T-cell (primary cell): Measurements from ENCODE around the gene CMC1. TPM values are rescaled to one million over a fixed set of nuclear protein-coding genes. Genes with fewer than 3 reads are reported as not detected.

ENCODE experiments used
- ATAC-seq, 4 experiments: fragments of 200-7000 bp in 3 of 4; fragments of 150-1000 bp in 1 of 4; cut with Tn5 transposase; replicated peaks in 1 of 4; 1 replicate in 3 of 4; 2 replicates in 1 of 4; pipeline ENCODE4 v1.10.0; 2021; ENCODE audit warnings: moderate library complexity in 3 of 4, mild to moderate bottlenecking in 2 of 4, moderate number of reproducible peaks in 1 of 4
- CTCF ChIA-PET, 2 donors: fragments of 300-600 bp; sonication (Branson Sonifier 250); formaldehyde crosslinking; loops; one replicate each; lab custom pipeline; 2022; ENCODE audit warnings: antibody characterized with exemption in 2 of 2; lab: Charles Lee
- POLR2A ChIA-PET, 2 donors: fragments of 300-600 bp; sonication (Branson Sonifier 250); formaldehyde crosslinking; loops; one replicate each; lab custom pipeline; 2022; ENCODE audit warnings: antibody characterized with exemption in 2 of 2; lab: Charles Lee
- DNase-seq, 35 experiments: peaks; one replicate each; pipeline versions ENCODE4 v3.0.0 to v3.0.0-alpha.2; 2013 to 2023
- H3K27ac ChIP-seq: one replicate; pipeline ENCODE4 v1.5.1; 2013; ENCODE audit warnings: low read length
- H3K27me3 ChIP-seq, 2 experiments: replicated peaks in 1 of 2; 1 replicate in 1 of 2; 2 replicates in 1 of 2; pipeline versions ENCODE4 v1.6.1 to v1.7.0; 2013; ENCODE audit warnings: low read length in 1 of 2, mixed read lengths in 1 of 2; ENCODE audit not compliant: control insufficient read depth in 2 of 2, insufficient read depth in 2 of 2; ENCODE audit errors: extremely low read depth in 1 of 2
- H3K36me3 ChIP-seq, 2 donors: 1 replicate in 1 of 2; 2 replicates in 1 of 2; pipeline versions ENCODE4 v1.6.1 to v1.7.0; 2013; ENCODE audit warnings: low read length in 1 of 2; ENCODE audit not compliant: control insufficient read depth in 2 of 2, insufficient read depth in 1 of 2; ENCODE audit errors: extremely low read depth in 1 of 2
- H3K4me1 ChIP-seq, 2 experiments: 1 replicate in 1 of 2; 2 replicates in 1 of 2; pipeline versions ENCODE4 v1.6.1 to v1.7.0; 2013; ENCODE audit warnings: low read length in 2 of 2, mixed read lengths in 1 of 2; ENCODE audit not compliant: insufficient read depth in 2 of 2, control insufficient read depth in 1 of 2; ENCODE audit errors: extremely low read depth in 1 of 2
- H3K4me3 ChIP-seq, 2 donors: 1 replicate in 1 of 2; 2 replicates in 1 of 2; pipeline versions ENCODE4 v1.5.1 to v1.7.0; 2013; ENCODE audit warnings: mild to moderate bottlenecking in 2 of 2, low read length in 1 of 2, moderate library complexity in 1 of 2; ENCODE audit not compliant: control insufficient read depth in 1 of 2; ENCODE audit errors: extremely low read depth in 1 of 2
- H3K9me3 ChIP-seq: 2 replicates; pipeline ENCODE4 v1.7.0; 2013
- H3K27ac Mint-ChIP-seq, 2 donors: one replicate each; pipeline ENCODE4 v1.8.0; 2020 to 2021; ENCODE audit warnings: mild to moderate bottlenecking in 2 of 2, mixed read lengths in 2 of 2
- H3K27me3 Mint-ChIP-seq, 2 donors: one replicate each; pipeline ENCODE4 v1.8.0; 2021 to 2022; ENCODE audit warnings: mixed read lengths in 2 of 2
- H3K36me3 Mint-ChIP-seq: one replicate; pipeline ENCODE4 v1.8.0; 2021; ENCODE audit warnings: mixed read lengths
- H3K4me1 Mint-ChIP-seq, 3 donors: one replicate each; pipeline ENCODE4 v1.8.0; 2020 to 2022; ENCODE audit warnings: mixed read lengths in 3 of 3, mild to moderate bottlenecking in 1 of 3
- H3K4me3 Mint-ChIP-seq, 3 donors: one replicate each; pipeline ENCODE4 v1.8.0; 2020 to 2022; ENCODE audit warnings: mild to moderate bottlenecking in 3 of 3, mixed read lengths in 3 of 3, moderate library complexity in 3 of 3
- H3K9me3 Mint-ChIP-seq, 3 donors: one replicate each; pipeline ENCODE4 v1.8.0; 2020 to 2022; ENCODE audit warnings: mixed read lengths in 3 of 3
- WGBS: methylation state at CpG from one replicate; pipeline ENCODE4 v1.1.5; 2013; ENCODE audit warnings: missing lambda C conversion rate; ENCODE audit not compliant: insufficient coverage; 5-methylcytosine and 5-hydroxymethylcytosine counted together
- total RNA-seq, 35 experiments: library from RNA in 6 of 35; stranded (reverse) in 6 of 35; fragments of 120-200 nt in 1 of 35; gene quantifications; one replicate each; pipeline versions ENCODE4 v1.2.1 to v1.2.4 and lab custom pipeline; 2013 to 2026

Gene CMC1
- total RNA-seq, 5 donors from 2014 or later (not counting 1 experiment from before 2014, with no cell fraction given) = 11.1 to 45.3 (median 18.8) TPM

GRCh38 chr3:28347374-28348264 is 106.2 kb downstream of the CMC1 start:
- H3K4me1 ChIP-seq = peaks cover 12 to 26% of the 10 kb centered on the region in 2 experiments
- ChIA-PET CTCF (interaction anchor here in 1 of 2 donors (0.6 to 2.1 kb wide), 4 partner anchors 14 to 667 kb away, joined by 3 to 19 read pairs (median 5); no protein-coding TSS in a partner anchor), POLR2A (interaction anchor here in 1 of 2 donors (0.5 to 1.7 kb wide), 3 partner anchors 21 to 874 kb away, joined by 4 to 7 read pairs (median 6); no protein-coding TSS in a partner anchor)
- H3K36me3 ChIP-seq = peaks cover 0 to under 1% of the 10 kb centered on the region in 2 donors
- Mint-ChIP-seq H3K4me3 (peak overlapping the region; percentile 88 to 99 (median 96)), H3K36me3 (peaks cover 13% of the 10 kb centered on the region), H3K27ac (peak overlapping the region; percentile 95 to 99), H3K4me1 (peaks cover 56 to 76% (median 66%) of the 10 kb centered on the region in 3 donors), H3K27me3 (no peaks in the 10 kb centered on the region), H3K9me3 (peaks cover 0 to 5% (median 5%) of the 10 kb centered on the region in 3 donors)
- no peaks in the 10 kb centered on the region for H3K27me3 ChIP-seq
- peak overlapping the region; percentile 94 for H3K27ac ChIP-seq
- DNase-seq (peak in 2 of 35 experiments; percentile 2 to 30), ATAC-seq (no peak)
- WGBS = 32% methylated on average over 8 of the region's 16 CpGs
- H3K9me3 ChIP-seq = no peaks in the 10 kb centered on the region
- peak overlapping the region; percentile 92 to 95 for H3K4me3 ChIP-seq

GRCh38 chr3:28348265-28348628 is 106.8 kb downstream of the CMC1 start:
- Histone ChIP-seq H3K36me3 (peaks cover 0 to 4% of the 10 kb centered on the region in 2 donors), H3K27ac (peak overlapping the region; percentile 94), H3K4me1 (peaks cover 12 to 26% of the 10 kb centered on the region in 2 experiments), H3K9me3 (no peaks in the 10 kb centered on the region), H3K4me3 (peak overlapping the region; percentile 92 to 95), H3K27me3 (no peaks in the 10 kb centered on the region)
- WGBS = 5% methylated on average over 13 of the region's 16 CpGs
- Mint-ChIP-seq H3K4me3 (peak overlapping the region; percentile 88 to 99 (median 96)), H3K27ac (peak overlapping the region; percentile 95 to 99), H3K27me3 (no peaks in the 10 kb centered on the region), H3K36me3 (peaks cover 13% of the 10 kb centered on the region), H3K4me1 (peaks cover 50 to 70% (median 59%) of the 10 kb centered on the region in 3 donors), H3K9me3 (peaks cover 0 to 5% (median 5%) of the 10 kb centered on the region in 3 donors)
- no peak for DNase-seq
- ATAC-seq = no peak
- CTCF ChIA-PET = interaction anchor here in 1 of 2 donors (0.6 to 2.2 kb wide), 7 partner anchors 14 to 667 kb away, joined by 3 to 19 read pairs (median 4); no protein-coding TSS in a partner anchor
- POLR2A ChIA-PET = interaction anchor here in 1 of 2 donors (0.5 to 1.7 kb wide), 5 partner anchors 8 to 875 kb away, joined by 4 to 20 read pairs (median 6); no protein-coding TSS in a partner anchor

- Mint-ChIP-seq H3K4me3 (peak within 1 kb of the TSS; percentile 88 to 99 (median 96)), H3K27ac (peak within 1 kb of the TSS; percentile 95 to 99), H3K27me3 (no peaks in the 10 kb centered on the region), H3K4me1 (peaks cover 47 to 65% (median 55%) of the 10 kb centered on the region in 3 donors), H3K9me3 (peaks cover 0 to 10% (median 6%) of the 10 kb centered on the region in 3 donors), H3K36me3 (peaks cover 18% of the 10 kb centered on the region)
- WGBS = under 1% methylated on average over 80 of the region's 83 CpGs
- CTCF ChIA-PET = interaction anchor here (0.6 to 2.2 kb wide), 11 partner anchors 12 to 668 kb away, joined by 3 to 19 read pairs (median 4); no protein-coding TSS in a partner anchor
- DNase-seq (peak; percentile 81 to 95 (median 88)), ATAC-seq (peak; percentile 89 to 97 (median 92))
- POLR2A ChIA-PET = interaction anchor here in 1 of 2 donors (0.5 to 1.7 kb wide), 9 partner anchors 9 to 977 kb away, joined by 3 to 20 read pairs (median 4); no protein-coding TSS in a partner anchor
- H3K4me3 ChIP-seq = peak within 1 kb of the TSS; percentile 92 to 95
- H3K9me3 ChIP-seq = peaks cover 4% of the 10 kb centered on the region
- H3K4me1 ChIP-seq = peaks cover 12 to 26% of the 10 kb centered on the region in 2 experiments
- no peaks in the 10 kb centered on the region for H3K27me3 ChIP-seq
- peaks cover 0 to 4% of the 10 kb centered on the region in 2 donors for H3K36me3 ChIP-seq
- peak within 1 kb of the TSS; percentile 94 for H3K27ac ChIP-seq
Observed at GRCh38 chr3:28348629-28349468, 107.4 kb downstream of the CMC1 start, which contains the start of the genes AZI2 and ZCWPW2. Gene AZI2 (minus strand): TSS chr3:28348824. CDS start chr3:28340617, 8,207 bp downstream. Gene ZCWPW2 (plus strand): TSS chr3:28348721. CDS start chr3:28413069, 64,348 bp downstream.

- ChIA-PET POLR2A (interaction anchor here (0.5 to 1.7 kb wide), 10 partner anchors 10 to 978 kb away, joined by 3 to 20 read pairs (median 3); no protein-coding TSS in a partner anchor), CTCF (interaction anchor here (0.6 to 2.2 kb wide), 6 partner anchors 13 to 666 kb away, joined by 3 to 19 read pairs (median 6); no protein-coding TSS in a partner anchor)
- H3K36me3 ChIP-seq = peaks cover 0 to 4% of the 10 kb centered on the region in 2 donors
- no CpG with 5 or more reads among the region's 13 CpGs for WGBS
- Mint-ChIP-seq H3K27me3 (no peaks in the 10 kb centered on the region), H3K27ac (peak overlapping the region; percentile 95 to 99), H3K4me3 (peak overlapping the region; percentile 88 to 99 (median 96)), H3K4me1 (peaks cover 47 to 63% (median 53%) of the 10 kb centered on the region in 3 donors), H3K9me3 (peaks cover 0 to 14% (median 9%) of the 10 kb centered on the region in 3 donors), H3K36me3 (peaks cover 21% of the 10 kb centered on the region)
- H3K9me3 ChIP-seq = peaks cover 6% of the 10 kb centered on the region
- H3K4me1 ChIP-seq = peaks cover 12 to 26% of the 10 kb centered on the region in 2 experiments
- no peak for DNase-seq
- H3K4me3 ChIP-seq = peak overlapping the region; percentile 92 to 95
- H3K27me3 ChIP-seq = no peaks in the 10 kb centered on the region
- no peak for ATAC-seq
- H3K27ac ChIP-seq = peak overlapping the region; percentile 94
Observed at GRCh38 chr3:28349469-28350000, 108.1 kb downstream of the CMC1 start.
